GM19351 (cell line): ENCODE measurements around the gene PDLIM7.
A peak's percentile ranks its signal among the peaks of the same experiment; 100 is the strongest.

Experiments
- ATAC-seq: cut with Tn5 transposase; IDR thresholded peaks from one replicate; pipeline ENCODE4 v1.9.1; 2021; ENCODE audit warnings: mild to moderate bottlenecking, moderate library complexity; ENCODE audit not compliant: unreplicated experiment

The PDLIM7 gene

DNA sequence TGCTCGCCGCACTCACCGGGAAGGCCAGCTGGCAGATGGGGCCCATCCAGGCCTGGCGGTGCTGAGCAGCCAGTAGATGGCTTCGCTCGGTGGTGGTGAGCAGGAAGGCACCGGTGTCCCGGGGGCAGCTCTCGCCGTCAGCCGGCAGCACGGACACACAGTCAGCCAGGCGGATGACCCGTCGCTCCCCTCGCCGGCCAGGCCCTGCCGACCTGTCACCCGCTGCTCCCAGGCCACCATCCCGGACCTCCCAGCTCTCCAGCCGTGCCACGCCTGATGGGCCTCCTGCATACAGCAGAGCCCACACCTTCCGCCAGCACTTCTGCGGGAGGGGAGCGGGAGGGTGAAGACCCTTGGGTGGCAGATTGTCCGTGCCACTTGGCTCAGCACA, 10.8 kb upstream of the PDLIM7 start:
- ATAC-seq: no peak

DNA sequence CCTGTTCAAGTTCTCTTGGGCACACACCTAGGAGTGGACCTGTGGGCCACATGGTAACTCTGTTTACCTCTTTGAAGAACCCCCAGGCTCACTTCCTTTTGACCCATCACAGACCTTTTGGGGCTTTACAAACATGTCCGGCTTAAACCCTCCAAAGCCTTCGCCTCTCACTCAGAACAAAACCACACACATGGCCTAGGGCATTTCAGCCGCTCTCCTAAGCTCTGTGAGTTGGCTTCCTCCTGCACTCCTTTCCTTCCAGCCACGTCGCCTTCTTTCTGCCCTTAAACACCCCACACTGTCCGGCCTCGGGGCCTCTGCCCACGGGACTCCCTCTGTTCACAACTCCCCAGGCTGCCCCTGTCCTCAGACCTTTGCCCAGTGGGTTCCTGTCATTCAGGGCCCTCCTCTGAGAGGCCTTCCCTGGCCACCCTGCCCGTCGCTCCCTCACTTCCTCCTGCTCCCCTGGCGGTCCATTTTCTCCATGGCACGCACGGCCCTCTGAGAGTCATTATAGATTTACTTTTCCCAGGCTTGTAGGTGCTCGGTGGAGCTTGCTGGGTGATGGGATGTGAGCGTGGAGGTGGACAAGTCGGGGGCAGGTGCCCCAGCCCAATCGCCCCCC, 10.3 kb upstream of the PDLIM7 start:
- ATAC-seq: no peak

DNA sequence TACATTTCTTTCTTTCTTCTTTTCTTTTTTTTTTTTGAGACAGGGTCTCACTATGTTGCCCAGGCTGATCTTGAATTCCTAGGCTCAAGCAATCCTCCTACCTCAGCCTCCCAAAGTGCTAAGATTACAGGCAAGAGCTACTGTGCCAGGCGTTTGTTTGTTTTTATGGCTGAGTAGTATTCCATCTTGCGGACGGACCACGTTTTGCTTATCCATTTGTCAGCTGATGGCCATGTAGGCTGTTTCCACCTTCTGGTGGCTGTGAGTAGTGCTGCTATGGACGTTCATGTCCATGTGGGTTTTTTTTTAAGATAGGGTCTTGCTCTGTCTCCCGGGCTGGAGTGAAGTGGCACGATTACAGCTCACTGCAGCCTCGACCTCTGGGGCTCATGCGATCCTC, 9.8 kb upstream of the PDLIM7 start:
- ATAC-seq: no peak

DNA sequence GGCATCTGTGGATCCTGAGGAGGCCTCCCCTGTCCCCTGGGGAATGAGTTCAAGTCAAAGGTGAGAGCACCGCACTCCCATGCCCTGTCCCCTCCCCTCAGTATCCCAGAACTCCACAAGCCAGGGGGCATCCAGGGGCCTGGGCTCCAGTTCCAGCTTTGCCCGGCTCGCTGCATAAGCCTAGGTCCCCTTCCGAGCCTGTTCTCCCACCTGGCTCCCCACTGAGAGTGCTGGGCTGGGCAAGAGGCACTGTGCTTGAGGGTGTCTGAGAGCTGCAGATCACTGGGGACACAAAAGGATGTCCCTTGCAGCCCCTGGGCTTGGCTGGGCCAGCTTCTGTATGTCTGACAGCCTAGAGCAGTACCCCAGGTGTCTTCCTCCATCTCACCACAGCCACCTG, 7.7 kb upstream of the PDLIM7 start:
- ATAC-seq: no peak

DNA sequence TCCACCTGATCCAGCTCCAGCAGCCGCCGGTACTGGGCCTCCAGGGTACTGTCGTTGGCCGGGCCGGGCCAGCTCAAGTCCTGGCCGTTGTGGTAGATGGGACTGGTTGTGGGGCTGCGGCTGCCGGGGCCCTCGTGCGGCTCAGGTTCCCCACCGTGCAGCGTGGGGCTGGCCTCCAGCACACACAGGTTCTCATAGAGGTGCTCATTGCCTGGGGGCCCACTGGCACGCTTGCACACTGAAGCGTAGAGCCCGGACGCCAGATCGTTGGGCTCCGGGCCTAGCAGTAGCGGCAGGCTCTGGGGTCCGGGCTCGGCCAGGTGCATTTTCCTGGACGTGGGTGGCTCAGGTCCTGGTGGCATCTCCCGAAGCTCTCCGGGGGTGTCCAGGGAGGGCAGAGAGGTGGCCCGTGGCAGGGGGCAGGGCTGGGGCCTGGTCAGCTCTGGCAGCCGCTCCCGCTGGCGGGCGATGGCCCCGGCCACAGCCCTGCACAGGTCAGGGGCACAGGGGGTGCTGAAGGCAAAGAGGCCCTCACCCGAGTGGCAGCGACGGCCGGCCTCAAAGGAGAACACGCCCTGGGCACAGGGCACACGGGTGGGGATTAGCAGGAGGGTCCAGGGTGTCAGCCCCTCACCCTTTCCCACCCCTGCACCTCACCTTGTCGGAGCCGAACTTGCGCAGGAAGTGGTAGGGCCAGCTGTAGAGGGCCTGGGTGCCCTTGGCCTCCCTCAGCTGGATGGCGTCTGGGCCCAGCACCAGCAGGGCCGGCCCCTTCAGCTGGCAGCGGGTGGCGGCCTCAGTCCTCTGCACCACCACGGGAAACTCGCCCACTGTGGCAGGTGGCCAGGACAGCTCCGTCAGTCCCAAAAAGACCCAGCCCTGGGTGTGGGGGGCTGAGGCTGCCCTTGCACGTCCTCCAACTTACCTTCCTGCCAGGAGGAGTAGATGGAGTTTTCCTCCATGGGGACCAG, 7.0 kb upstream of the PDLIM7 start:
- ATAC-seq: no peak

DNA sequence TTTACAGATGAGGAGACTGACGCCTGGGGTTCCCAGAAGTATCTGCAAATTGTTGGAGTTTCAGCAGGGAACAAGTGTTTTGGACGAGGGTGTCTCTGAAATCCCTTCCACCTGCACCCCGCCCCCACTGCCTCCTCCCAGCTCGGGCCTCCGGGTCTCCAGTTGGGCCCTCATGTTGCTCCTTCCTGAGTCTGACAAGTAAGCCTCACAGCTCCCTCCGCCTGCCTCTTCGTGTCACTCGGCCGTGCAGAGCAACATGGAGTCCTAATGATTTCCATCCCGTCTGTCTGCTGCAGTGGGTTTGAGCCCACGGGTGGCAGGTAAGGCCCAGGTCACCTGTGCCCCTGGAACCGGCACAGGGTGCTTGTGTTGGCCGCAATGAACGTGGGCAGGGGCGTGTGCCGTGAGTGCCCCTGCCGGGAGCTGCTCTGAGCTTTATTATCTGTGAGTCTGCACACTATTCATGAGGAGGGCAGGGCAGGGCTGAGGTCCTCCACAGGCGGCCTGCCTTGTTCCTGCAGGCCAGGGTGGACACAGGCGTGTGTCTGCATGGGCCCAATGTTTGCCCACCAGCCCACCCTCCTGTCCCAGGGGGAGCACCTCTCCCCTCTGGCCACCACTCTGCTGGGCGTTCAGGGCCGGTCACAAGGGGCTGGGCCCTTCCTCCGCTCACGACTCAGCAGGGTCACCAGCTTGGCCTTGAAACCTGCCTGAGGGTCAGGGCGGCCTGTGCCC, 6.1 kb upstream of the PDLIM7 start:
- no peak for ATAC-seq

DNA sequence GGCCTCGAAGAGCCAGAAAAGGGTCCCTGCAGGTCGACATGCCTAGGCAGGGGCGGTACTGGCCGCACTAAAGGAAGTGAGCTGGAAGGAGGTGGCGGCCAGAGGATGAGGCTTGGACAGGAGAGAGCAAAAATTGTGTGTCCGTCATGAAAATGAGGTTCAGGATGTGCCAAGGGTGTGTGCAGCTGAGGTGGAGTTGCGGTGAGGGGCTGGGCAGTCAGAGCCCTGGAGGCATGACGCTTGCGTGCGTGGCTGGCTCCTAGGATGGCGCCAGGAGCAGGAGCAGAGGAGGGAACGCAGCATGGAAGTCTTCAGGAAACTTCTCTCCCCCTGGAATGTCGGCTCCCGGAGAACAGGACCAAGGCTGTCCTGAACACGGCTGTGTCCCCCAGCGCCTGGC, 5.5 kb upstream of the PDLIM7 start:
- no peak for ATAC-seq

DNA sequence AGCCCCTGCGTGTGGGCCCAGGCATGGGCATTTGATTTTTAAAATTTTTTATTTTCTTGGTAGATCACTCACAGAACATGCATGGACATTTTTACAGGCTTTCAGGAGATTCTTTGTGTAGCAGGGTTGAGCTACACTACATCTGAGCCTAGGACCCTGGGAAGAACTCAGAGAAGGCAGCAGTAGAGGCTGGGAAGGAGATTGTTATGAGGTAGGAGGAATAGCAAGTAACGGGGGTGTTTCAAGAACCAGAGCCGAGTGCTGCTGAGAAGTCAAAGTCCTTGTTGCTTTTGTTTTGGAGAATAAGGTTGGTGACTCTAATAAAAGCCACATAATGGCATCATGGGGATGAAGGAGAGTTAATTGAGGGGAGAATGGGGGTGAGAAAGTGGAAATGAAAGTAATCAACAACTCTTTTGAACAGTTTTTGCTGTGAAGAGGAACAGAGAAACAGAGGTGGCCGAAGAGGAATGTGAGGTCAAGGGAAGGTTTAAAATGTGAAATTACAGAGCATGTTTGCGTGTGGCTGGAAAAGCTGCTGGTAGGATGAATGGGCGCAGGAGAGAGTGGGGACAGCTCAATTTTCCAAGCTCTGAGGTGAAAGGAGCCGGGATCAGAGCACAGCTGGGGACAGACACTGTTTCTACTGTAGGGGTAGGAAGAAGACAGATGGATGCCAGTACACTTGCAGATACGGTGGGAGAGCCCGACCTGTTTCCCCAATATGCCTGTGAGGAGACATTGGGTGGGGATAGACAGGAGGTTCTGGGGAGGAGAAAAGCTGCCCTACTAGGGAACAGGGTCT, 4.7 kb upstream of the PDLIM7 start:
- no peak for ATAC-seq

DNA sequence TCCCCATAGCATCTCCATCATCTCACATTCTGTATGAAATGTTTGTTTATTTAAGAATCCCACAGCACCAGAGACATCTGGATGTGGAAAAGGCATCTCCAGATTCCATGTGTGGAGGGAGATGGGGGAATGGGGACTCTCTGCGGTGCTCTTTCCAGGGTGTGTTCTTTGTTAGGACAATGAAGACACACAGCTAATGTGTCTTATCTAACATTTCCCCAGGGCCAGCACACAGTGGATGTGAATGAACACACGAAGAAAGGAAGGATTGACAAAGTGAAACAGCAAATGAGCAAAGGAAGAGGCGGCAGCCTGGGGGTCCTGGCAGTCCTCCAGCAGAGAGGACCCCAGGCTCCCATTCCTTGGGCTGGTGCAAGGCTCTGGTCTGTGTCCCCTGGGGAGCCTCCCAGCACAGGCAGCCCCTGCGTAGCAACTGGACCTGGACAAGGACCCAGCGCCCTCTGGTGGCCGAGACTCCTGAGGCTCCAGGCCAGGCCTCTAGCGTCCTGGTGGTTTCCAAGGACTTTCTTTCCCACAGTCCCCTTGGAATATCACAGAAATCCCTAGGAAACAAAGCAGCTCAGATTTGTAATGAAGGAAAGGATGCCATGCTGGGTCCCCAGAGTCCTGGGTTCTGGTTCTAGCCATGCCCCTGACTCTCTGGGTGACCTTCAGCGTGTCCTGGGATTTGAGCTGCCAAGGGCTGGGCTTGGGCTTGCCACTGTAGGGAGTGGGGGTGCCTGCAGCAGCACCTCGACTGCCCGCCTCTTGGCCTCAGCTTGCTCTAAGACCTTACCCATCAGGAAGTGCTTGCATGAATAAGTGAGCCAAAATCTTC, 3.5 kb upstream of the PDLIM7 start:
- no peak for ATAC-seq

DNA sequence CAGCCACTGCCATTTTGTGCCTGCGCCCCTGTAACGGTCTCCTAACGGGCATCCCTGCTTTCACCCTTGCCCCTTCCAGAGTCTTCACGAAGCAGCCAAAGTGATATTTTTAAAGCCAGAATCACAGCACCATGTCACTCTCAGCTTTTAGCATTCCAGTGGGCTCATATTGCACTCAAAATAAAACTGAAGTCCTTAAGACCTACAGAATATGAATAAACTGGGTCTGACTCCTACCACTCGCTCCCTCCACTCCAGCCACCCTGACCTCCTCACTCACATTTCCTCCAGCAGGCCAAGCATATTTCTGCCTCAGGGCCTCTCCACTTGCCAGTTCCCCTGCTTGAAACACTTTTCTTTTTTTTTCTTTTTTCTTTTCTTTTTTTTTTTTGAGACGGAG, 2.4 kb upstream of the PDLIM7 start:
- no peak for ATAC-seq

DNA sequence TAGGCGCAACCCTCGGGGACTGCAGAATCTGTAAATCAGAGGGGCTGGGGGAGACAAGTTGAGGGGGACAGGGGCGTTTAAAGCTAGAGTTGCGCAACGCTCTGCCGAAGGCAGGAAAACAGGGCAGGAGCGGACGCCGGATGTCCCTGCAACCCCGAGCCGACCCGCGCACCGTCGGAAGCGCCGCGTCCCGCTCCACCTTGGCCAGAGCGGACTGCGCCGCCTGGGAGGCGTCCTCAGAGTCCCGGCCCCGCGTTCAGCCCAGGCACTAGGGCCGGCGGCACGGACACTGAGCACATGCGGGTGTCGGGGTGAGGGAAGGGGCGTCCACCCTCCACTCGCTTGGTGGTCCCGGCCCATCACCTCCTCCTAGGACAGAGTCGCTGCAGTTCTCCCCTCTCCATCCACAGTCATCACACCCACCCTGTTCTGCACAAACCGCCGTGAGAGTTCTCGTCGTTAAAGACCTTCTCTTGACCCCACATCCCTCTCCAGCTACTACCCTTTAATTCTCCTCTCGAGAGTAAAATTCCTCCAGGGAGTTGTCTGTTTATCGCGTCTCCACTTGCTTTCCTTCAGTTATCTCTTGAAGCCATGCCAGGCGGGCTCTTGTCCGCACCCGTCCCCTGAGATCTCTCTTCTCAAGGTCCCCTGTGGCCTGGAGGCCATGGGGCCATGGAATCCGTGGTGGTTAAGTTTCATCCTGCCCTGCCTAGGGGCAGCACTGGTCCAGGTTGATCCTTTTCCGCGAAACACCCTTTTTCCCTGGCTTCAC, 796 bp upstream of the PDLIM7 start:
- ATAC-seq: no peak

DNA sequence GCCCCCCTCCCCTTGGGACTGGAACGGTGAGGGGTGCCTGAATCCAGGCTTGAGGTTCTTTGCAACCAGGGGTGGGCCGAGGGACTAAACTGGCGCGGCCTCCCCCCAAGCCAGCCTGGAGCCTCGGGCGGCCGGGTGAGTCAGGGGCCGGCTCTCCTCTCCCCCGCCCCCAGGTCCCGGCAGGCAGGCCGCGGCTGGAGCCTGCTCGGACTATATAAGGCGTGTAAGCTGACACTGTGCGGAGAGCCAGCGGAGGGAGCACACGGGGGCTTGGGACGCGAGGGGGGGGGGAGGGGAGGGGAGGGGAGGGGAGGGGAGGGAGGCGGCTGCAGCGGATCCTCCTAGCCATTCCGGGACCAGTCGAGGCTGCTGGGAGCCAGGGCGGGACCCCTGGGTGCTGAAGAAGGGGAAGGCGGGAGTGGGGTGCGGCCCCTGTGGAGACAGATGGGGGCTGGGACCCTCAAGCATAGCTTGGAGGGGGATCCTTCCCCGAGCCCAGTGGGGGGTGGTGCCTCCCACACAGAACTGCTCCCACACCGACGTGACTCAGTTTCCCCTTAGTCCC, 595 bp downstream of the PDLIM7 start:
- ATAC-seq: peak; percentile 3

DNA sequence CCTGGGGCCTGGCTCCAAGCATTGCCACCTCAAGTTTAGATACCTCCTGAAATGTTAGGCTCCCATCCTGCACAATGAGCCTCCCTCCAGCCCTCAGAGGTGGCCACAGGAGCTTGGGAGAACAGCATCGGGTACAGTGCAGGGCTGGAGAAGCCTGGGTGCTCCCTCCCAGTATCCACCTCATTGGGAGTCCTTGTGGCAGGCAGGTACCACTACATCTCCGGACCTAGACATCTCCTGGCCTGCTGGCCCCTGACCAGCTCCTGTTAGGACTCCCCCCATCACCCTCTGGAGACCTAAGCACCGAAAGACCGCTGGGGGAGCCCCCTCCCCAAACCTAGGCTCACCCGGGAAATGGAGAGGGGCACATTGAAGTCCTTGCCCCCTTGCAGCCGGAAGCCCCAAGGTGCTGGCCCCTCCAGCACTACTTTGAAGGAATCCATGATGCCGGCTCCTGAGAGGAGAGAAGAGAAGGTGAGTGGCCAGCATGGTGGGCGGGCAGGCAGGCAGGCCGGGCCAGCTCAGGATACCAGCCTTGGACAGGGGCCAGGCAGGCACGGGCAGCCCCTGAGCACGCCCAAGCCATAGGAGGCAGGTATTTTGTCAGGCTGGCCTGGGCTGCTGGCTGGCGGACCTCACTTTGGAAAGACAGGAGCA, 1.2 kb downstream of the PDLIM7 start:
- no peak for ATAC-seq

DNA sequence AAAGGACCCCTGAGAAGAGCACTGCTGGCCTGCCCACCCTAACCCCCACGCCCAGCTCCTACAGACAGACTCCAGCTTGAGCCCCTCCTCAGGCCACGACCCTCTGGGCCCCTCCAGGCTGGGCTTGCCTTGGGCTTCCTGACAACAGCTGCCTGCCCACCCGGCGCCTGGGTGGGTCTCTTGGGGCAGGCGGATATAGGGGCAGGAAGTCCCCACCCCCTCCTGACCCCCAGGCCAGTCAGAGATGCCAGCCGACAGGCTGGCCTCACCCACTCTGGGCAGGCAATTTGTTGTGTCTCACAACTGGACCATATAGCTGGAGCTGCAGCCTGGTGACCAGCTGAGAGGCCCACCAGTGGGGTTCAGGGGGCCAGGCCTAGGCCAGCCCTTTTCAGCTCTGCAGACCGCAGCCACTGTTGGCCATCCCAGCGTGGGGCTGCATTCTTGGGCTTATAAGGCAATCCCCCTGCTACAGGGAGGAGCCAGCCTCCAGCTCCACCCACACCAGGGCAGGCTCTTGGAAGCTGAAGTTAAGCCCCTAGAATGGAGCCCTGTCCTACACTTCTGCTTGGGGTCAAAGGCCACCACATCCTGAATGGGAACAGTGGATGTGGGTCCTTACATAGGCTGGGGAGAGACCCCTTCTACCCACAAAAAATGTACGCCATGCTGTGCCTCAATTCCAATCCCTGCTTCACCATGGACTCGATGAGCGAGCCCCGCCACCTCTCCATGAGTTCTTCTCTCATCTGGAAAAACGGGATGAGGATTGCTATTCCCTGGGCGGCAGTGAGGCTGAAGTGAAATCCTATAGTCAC, 2.0 kb downstream of the PDLIM7 start:
- no peak for ATAC-seq

DNA sequence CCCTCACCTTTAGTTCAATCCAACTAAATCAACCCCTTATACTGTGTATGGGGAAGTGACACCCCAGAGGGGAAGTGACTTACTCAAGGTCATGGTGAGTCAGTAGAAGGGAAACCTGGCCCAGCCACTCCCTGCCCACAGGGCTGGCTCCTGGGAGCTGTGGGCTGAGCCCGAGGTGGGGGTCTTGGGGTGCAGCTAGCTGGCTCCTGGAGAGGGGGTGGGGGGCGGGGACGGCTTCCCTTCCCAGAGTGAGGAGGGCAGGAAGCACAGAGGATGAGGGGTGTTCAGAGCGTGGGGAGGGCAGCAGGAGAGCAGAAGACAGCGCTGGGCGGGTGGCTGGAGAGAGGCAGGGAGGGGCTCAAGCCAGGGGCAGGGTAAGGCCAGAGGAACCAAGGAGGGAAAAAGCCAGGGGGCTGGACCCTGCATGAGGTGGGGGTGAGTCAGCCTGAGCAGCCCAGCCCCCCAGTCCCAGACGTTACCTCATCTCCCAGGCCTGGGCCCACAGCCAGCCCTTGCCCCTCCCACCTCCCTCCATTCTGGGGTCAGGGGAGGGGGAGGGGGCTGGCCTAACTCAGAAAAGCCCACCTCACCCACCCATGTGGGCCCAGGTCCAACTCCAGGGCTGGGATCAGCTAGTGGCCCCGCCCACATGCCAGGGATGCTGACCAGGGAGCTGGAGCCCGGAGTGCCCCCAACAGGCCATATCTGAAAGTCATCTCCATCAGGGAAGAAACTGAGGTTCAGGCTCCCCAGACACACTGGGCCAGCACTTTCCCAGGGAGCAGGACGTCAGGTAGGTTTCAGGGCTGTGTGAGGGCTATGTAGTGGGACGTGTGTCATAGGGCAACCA, 2.8 kb downstream of the PDLIM7 start:
- no peak for ATAC-seq

DNA sequence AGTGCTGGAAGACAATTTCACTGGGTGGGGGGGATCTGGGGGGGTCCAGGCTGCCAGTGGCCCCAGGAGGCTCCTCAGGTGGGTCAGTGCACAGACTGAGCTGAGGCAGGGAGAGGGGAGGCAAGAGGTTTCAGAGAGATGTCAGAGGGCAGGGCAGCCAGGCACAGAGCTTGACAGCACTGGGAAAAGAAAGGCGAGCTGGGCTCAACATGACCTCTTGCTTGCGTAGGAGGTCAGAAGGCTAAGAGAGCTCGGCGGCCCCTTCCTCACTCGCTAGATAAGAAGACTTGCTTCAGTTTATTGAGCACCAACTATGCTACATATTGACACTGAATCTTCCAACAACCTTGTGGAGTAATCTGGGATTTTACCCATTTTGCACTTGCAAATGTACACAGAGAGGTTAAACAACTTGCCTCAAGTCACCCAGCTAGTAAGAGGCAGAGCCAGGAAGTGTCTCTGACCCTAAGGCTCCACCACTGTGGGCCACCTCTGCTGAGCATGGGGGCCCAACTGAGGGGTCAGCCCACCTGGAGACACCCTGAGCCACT, 3.5 kb downstream of the PDLIM7 start:
- ATAC-seq: no peak
